Hepatocyte (in vitro differentiated cells): ENCODE results near the gene HNRNPA3. TPM values are rescaled to one million over a fixed set of nuclear protein-coding genes. Genes with fewer than 3 reads are reported as not detected.

ENCODE experiments used
- DNase-seq: peaks from one replicate; pipeline ENCODE4 v3.0.0-alpha.2; 2016; ENCODE audit warnings: low spot score
- H2AFZ ChIP-seq: fragments of 200-600 bp; sonication (generic); 2 replicates; pipeline ENCODE4 v1.6.0; 2016; ENCODE audit warnings: antibody characterized with exemption, mild to moderate bottlenecking
- H3K27ac ChIP-seq: fragments of 200-600 bp; sonication (generic); 2 replicates; pipeline ENCODE4 v1.5.1; 2016; ENCODE audit warnings: mild to moderate bottlenecking
- H3K27me3 ChIP-seq: fragments of 200-600 bp; sonication (generic); 2 replicates; pipeline ENCODE4 v1.6.1; 2016
- H3K36me3 ChIP-seq: fragments of 200-600 bp; sonication (generic); replicated peaks from 2 replicates; pipeline ENCODE4 v1.5.1; 2016; ENCODE audit warnings: low read depth; ENCODE audit not compliant: insufficient read depth
- H3K4me1 ChIP-seq: fragments of 200-600 bp; sonication (generic); 2 replicates; pipeline ENCODE4 v1.5.1; 2016; ENCODE audit warnings: mild to moderate bottlenecking, moderate library complexity; ENCODE audit not compliant: insufficient read depth
- H3K4me2 ChIP-seq: fragments of 200-600 bp; sonication (generic); 2 replicates; pipeline ENCODE4 v1.6.0; 2016
- H3K4me3 ChIP-seq: fragments of 200-600 bp; sonication (generic); 2 replicates; pipeline ENCODE4 v1.5.1; 2016; ENCODE audit warnings: mild to moderate bottlenecking
- H3K79me2 ChIP-seq: fragments of 200-600 bp; sonication (generic); 2 replicates; pipeline ENCODE4 v1.6.0; 2017; ENCODE audit warnings: mild to moderate bottlenecking
- H3K9me2 ChIP-seq: fragments of 200-600 bp; sonication (generic); replicated peaks from 2 replicates; pipeline ENCODE4 v1.6.0; 2017; ENCODE audit warnings: mild to moderate bottlenecking; ENCODE audit not compliant: insufficient read depth
- H3K9me3 ChIP-seq: fragments of 200-600 bp; sonication (generic); 2 replicates; pipeline ENCODE4 v1.5.1; 2016; ENCODE audit warnings: low read depth, mild to moderate bottlenecking
- H4K20me1 ChIP-seq: fragments of 200-600 bp; sonication (generic); 2 replicates; pipeline ENCODE4 v1.6.0; 2016; ENCODE audit warnings: mild to moderate bottlenecking; ENCODE audit not compliant: insufficient read depth, poor library complexity, severe bottlenecking
- CTCF ChIP-seq: fragments of 200-600 bp; sonication (generic); IDR thresholded peaks from 2 replicates; pipeline ENCODE4 v1.5.1; 2016; ENCODE audit warnings: antibody characterized with exemption, mild to moderate bottlenecking; ENCODE audit not compliant: poor library complexity
- EZH2 ChIP-seq: fragments of 200-600 bp; sonication (generic); IDR thresholded peaks from 2 replicates; pipeline ENCODE4 v1.6.1; 2016; ENCODE audit warnings: antibody characterized with exemption, mild to moderate bottlenecking, borderline replicate concordance
- EZH2phosphoT487 ChIP-seq: fragments of 200-600 bp; sonication (generic); IDR thresholded peaks from one replicate; pipeline ENCODE4 v1.6.1; 2018; ENCODE audit warnings: antibody characterized with exemption, mild to moderate bottlenecking, low read depth, moderate library complexity; ENCODE audit not compliant: unreplicated experiment, severe bottlenecking
- WGBS: methylation state at CpG from one replicate; pipeline ENCODE4 v1.1.6; 2016; ENCODE audit warnings: low lambda C conversion rate; ENCODE audit errors: missing lambda C conversion rate; 5-methylcytosine and 5-hydroxymethylcytosine counted together
- polyA plus RNA-seq: library from polyadenylated mRNA; unstranded; fragments of >200 nt; fragmentation: Nextera tagmentation; extraction: Ambion mirVana; gene quantifications from 2 replicates; pipeline ENCODE4 v1.2.1, GENCODE V29; 2016
- total RNA-seq: library from RNA; depleted of rRNA; stranded (reverse); fragments of >200 nt; gene quantifications from 2 replicates; pipeline ENCODE4 v1.2.3, GENCODE V29; 2014

The HNRNPA3 gene
- total and polyA plus RNA-seq, 2 experiments from 2014 or later, result 56.1 to 59.5 TPM

- WGBS, result 74% methylated on average over 3 of the region's 3 CpGs
- TF ChIP-seq CTCF (no peak), EZH2phosphoT487 (no peak), EZH2 (no peak)
- Histone ChIP-seq H2AFZ (no peak overlapping the region), H3K4me3 (no peak overlapping the region), H3K27ac (peak overlapping the region; percentile 92), H3K79me2 (peaks cover 96% of the 10 kb centered on the region), H3K36me3 (no peaks in the 10 kb centered on the region), H4K20me1 (peaks cover 88% of the 10 kb centered on the region), H3K9me2 (no peaks in the 10 kb centered on the region), H3K4me1 (peaks cover 67% of the 10 kb centered on the region), H3K4me2 (peak overlapping the region; percentile 70), H3K9me3 (no peaks in the 10 kb centered on the region), H3K27me3 (no peaks in the 10 kb centered on the region)
- DNase-seq, result no peak
Measured at GRCh38 chr2:177243073-177243472, 30.5 kb downstream of the HNRNPA3 start.

GRCh38 chr2:177243476-177243875 lies 30.9 kb downstream of the HNRNPA3 start:
- Histone ChIP-seq H3K4me1 (peaks cover 63% of the 10 kb centered on the region), H3K4me3 (no peak overlapping the region), H3K27me3 (no peaks in the 10 kb centered on the region), H3K4me2 (peak overlapping the region; percentile 70), H3K9me3 (no peaks in the 10 kb centered on the region), H3K9me2 (no peaks in the 10 kb centered on the region), H3K36me3 (no peaks in the 10 kb centered on the region), H2AFZ (no peak overlapping the region), H3K79me2 (peaks cover 96% of the 10 kb centered on the region), H3K27ac (peak overlapping the region; percentile 92), H4K20me1 (peaks cover 88% of the 10 kb centered on the region)
- DNase-seq, result no peak
- no peak for TF ChIP-seq CTCF
- TF ChIP-seq EZH2phosphoT487, result no peak

- peaks cover 96% of the 10 kb centered on the region for H3K79me2 ChIP-seq
- no peak overlapping the region for H3K4me2 ChIP-seq
- H3K27me3 ChIP-seq, result no peaks in the 10 kb centered on the region
- H3K4me3 ChIP-seq, result no peak overlapping the region
- WGBS, result 93% methylated on average over 6 of the region's 6 CpGs
- no peaks in the 10 kb centered on the region for H3K36me3 ChIP-seq
- H2AFZ ChIP-seq, result no peak overlapping the region
- no peaks in the 10 kb centered on the region for H3K9me3 ChIP-seq
- peaks cover 88% of the 10 kb centered on the region for H4K20me1 ChIP-seq
- TF ChIP-seq EZH2phosphoT487 (no peak), CTCF (no peak), EZH2 (no peak)
- peak overlapping the region; percentile 92 for H3K27ac ChIP-seq
- H3K4me1 ChIP-seq, result peaks cover 57% of the 10 kb centered on the region
- H3K9me2 ChIP-seq, result no peaks in the 10 kb centered on the region
- DNase-seq, result no peak
Measured at GRCh38 chr2:177244244-177244771, 31.7 kb downstream of the HNRNPA3 start.

GRCh38 chr2:177245010-177245422 lies 32.4 kb downstream of the HNRNPA3 start:
- H3K36me3 ChIP-seq, result no peaks in the 10 kb centered on the region
- H4K20me1 ChIP-seq, result peaks cover 88% of the 10 kb centered on the region
- H3K4me1 ChIP-seq, result peaks cover 50% of the 10 kb centered on the region
- peak overlapping the region; percentile 92 for H3K27ac ChIP-seq
- H3K4me2 ChIP-seq, result no peak overlapping the region
- no peak overlapping the region for H2AFZ ChIP-seq
- DNase-seq, result peak; percentile 58
- H3K9me3 ChIP-seq, result no peaks in the 10 kb centered on the region
- peaks cover 96% of the 10 kb centered on the region for H3K79me2 ChIP-seq
- H3K4me3 ChIP-seq, result no peak overlapping the region
- H3K27me3 ChIP-seq, result no peaks in the 10 kb centered on the region
- WGBS, result 55% methylated on average over 4 of the region's 4 CpGs
- no peak for TF ChIP-seq CTCF
- TF ChIP-seq EZH2phosphoT487, result no peak
- no peak for TF ChIP-seq EZH2
- H3K9me2 ChIP-seq, result no peaks in the 10 kb centered on the region
